ENCODE measurements around the gene R3HDM2.

The R3HDM2 gene

GRCh38 chr12:57230381-57231155, 200.3 kb downstream of the R3HDM2 start:
- peaks cover 47% of the 10 kb centered on the region for H4K20me1 ChIP-seq (ENCODE audit: insufficient read depth, low read length, poor library complexity, severe bottlenecking)
- peak overlapping the region; percentile 87 for H3K4me3 ChIP-seq (ENCODE audit: low read length, poor library complexity, severe bottlenecking)
- H3K79me2 ChIP-seq (ENCODE audit: insufficient read depth, low read length) = peaks cover 44% of the 10 kb centered on the region
- peaks cover 30% of the 10 kb centered on the region; the same call in 1 of the 2 replicates for H3K36me3 ChIP-seq (ENCODE audit: insufficient read depth, low read length)
- H3K9me2 ChIP-seq (replicated peaks; ENCODE audit: low read depth, low read length) = no peaks in the 10 kb centered on the region
- H2AFZ ChIP-seq (ENCODE audit: low read length) = no peak overlapping the region
- no peaks in the 10 kb centered on the region for H3F3A ChIP-seq (ENCODE audit: low read depth)
- peaks cover 50% of the 10 kb centered on the region for H3K4me1 ChIP-seq (ENCODE audit: insufficient read depth, low read length, poor library complexity, severe bottlenecking)
- TF ChIP-seq, protein P1, sequence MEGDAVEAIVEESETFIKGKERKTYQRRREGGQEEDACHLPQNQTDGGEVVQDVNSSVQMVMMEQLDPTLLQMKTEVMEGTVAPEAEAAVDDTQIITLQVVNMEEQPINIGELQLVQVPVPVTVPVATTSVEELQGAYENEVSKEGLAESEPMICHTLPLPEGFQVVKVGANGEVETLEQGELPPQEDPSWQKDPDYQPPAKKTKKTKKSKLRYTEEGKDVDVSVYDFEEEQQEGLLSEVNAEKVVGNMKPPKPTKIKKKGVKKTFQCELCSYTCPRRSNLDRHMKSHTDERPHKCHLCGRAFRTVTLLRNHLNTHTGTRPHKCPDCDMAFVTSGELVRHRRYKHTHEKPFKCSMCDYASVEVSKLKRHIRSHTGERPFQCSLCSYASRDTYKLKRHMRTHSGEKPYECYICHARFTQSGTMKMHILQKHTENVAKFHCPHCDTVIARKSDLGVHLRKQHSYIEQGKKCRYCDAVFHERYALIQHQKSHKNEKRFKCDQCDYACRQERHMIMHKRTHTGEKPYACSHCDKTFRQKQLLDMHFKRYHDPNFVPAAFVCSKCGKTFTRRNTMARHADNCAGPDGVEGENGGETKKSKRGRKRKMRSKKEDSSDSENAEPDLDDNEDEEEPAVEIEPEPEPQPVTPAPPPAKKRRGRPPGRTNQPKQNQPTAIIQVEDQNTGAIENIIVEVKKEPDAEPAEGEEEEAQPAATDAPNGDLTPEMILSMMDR (conservative IDR thresholded peaks at IDR 0.05; ENCODE audit: low read length) = no peak
- TF ChIP-seq EZH2phosphoT487 (IDR thresholded peaks at IDR 0.05; ENCODE audit: borderline replicate concordance) = no peak
- peak overlapping the region; percentile 95 for H3K4me2 ChIP-seq (ENCODE audit: low read depth, low read length, poor library complexity, severe bottlenecking)
- no peaks in the 10 kb centered on the region for H3K27me3 ChIP-seq (ENCODE audit: insufficient read depth, low read length, poor library complexity, severe bottlenecking)
- H3K9me3 ChIP-seq (ENCODE audit: insufficient read depth, low read depth, low read length) = no peaks in the 10 kb centered on the region
- peak overlapping the region; percentile 94 for H3K9ac ChIP-seq (ENCODE audit: low read depth, low read length, poor library complexity, severe bottlenecking)

- Histone ChIP-seq H3K79me2 (ENCODE audit: insufficient read depth, low read length) (peaks cover 44% of the 10 kb centered on the region), H3K36me3 (ENCODE audit: insufficient read depth, low read length) (peaks cover 30% of the 10 kb centered on the region; the same call in 1 of the 2 replicates), H4K20me1 (ENCODE audit: insufficient read depth, low read length, poor library complexity, severe bottlenecking) (peaks cover 41% of the 10 kb centered on the region), H3K9me3 (ENCODE audit: insufficient read depth, low read depth, low read length) (no peaks in the 10 kb centered on the region), H3K4me1 (ENCODE audit: insufficient read depth, low read length, poor library complexity, severe bottlenecking) (peaks cover 50% of the 10 kb centered on the region), H3K4me3 (ENCODE audit: low read length, poor library complexity, severe bottlenecking) (peak within 1 kb of the TSS; percentile 87), H3K27me3 (ENCODE audit: insufficient read depth, low read length, poor library complexity, severe bottlenecking) (no peaks in the 10 kb centered on the region), H2AFZ (ENCODE audit: low read length) (peak within 1 kb of the TSS; percentile 67), H3K4me2 (ENCODE audit: low read depth, low read length, poor library complexity, severe bottlenecking) (peak within 1 kb of the TSS; percentile 95), H3K9me2 (replicated peaks; ENCODE audit: low read depth, low read length) (no peaks in the 10 kb centered on the region), H3F3A (ENCODE audit: low read depth) (no peaks in the 10 kb centered on the region), H3K9ac (ENCODE audit: low read depth, low read length, poor library complexity, severe bottlenecking) (peak within 1 kb of the TSS; percentile 94)
- TF ChIP-seq EZH2phosphoT487 (IDR thresholded peaks at IDR 0.05; ENCODE audit: borderline replicate concordance) = no peak
- TF ChIP-seq, protein P1 (conservative IDR thresholded peaks at IDR 0.05; ENCODE audit: low read length) = no peak
These were observed 201.0 kb downstream of the R3HDM2 start, which contains the start of gene SHMT2 for GRCh38 chr12:57229634-57230380. Gene SHMT2 (plus strand): TSS chr12:57229711. CDS start chr12:57229779, 68 bp downstream.

- TF ChIP-seq, protein P1 (conservative IDR thresholded peaks at IDR 0.05; ENCODE audit: low read length) = no peak
- no peak for TF ChIP-seq EZH2phosphoT487 (IDR thresholded peaks at IDR 0.05; ENCODE audit: borderline replicate concordance)
- Histone ChIP-seq H3K36me3 (ENCODE audit: insufficient read depth, low read length) (peaks cover 26% of the 10 kb centered on the region; the same call in 1 of the 2 replicates), H3K4me1 (ENCODE audit: insufficient read depth, low read length, poor library complexity, severe bottlenecking) (peaks cover 44% of the 10 kb centered on the region), H3K27me3 (ENCODE audit: insufficient read depth, low read length, poor library complexity, severe bottlenecking) (no peaks in the 10 kb centered on the region), H3K9me3 (ENCODE audit: insufficient read depth, low read depth, low read length) (no peaks in the 10 kb centered on the region), H3K9me2 (replicated peaks; ENCODE audit: low read depth, low read length) (no peaks in the 10 kb centered on the region), H3K4me2 (ENCODE audit: low read depth, low read length, poor library complexity, severe bottlenecking) (peak overlapping the region; percentile 95), H3K79me2 (ENCODE audit: insufficient read depth, low read length) (peaks cover 44% of the 10 kb centered on the region), H3K9ac (ENCODE audit: low read depth, low read length, poor library complexity, severe bottlenecking) (peak overlapping the region; percentile 94), H3F3A (ENCODE audit: low read depth) (no peaks in the 10 kb centered on the region), H3K4me3 (ENCODE audit: low read length, poor library complexity, severe bottlenecking) (peak overlapping the region; percentile 87), H2AFZ (ENCODE audit: low read length) (peak overlapping the region; percentile 67), H4K20me1 (ENCODE audit: insufficient read depth, low read length, poor library complexity, severe bottlenecking) (peaks cover 37% of the 10 kb centered on the region)
These were observed 201.7 kb downstream of the R3HDM2 start for GRCh38 chr12:57229046-57229633.
